IMR-90 (cell line): ENCODE results near the gene SEC24D. TPM values are rescaled to one million over a fixed set of nuclear protein-coding genes. Genes with fewer than 3 reads are reported as not detected.
A peak's percentile ranks its signal among the peaks of the same experiment; 100 is the strongest.

Experiments used
- ATAC-seq: fragments of 200-7000 bp; cut with Tn5 transposase; 2 replicates; pipeline ENCODE4 v1.9.1; 2020; ENCODE audit warnings: low read depth, mild to moderate bottlenecking, moderate library complexity
- BruUV-seq: library from RNA; stranded (reverse); fragments of 400-500 nt; replicated peaks from 2 replicates; lab custom pipeline; 2021; lab: Mats Ljungman, UMichigan
- CTCF ChIA-PET: fragments of 300-600 bp; formaldehyde crosslinking; extraction: SDS; loops from one replicate; lab custom pipeline; 2021; ENCODE audit warnings: antibody characterized with exemption; lab: Yijun Ruan, JAX
- POLR2A ChIA-PET: fragments of 300-600 bp; sonication (Branson Sonifier 250); formaldehyde crosslinking; loops from one replicate; lab custom pipeline; 2022; ENCODE audit warnings: antibody characterized with exemption; ENCODE audit not compliant: unreplicated experiment; lab: Charles Lee
- DNase-seq: peaks from one replicate; pipeline ENCODE4 v3.0.0; 2013
- H2AFZ ChIP-seq: replicated peaks from 2 replicates; pipeline ENCODE3; 2013; ENCODE audit warnings: low read length, mild to moderate bottlenecking; ENCODE audit not compliant: poor library complexity
- H2AK5ac ChIP-seq: 2 replicates; pipeline ENCODE4 v1.6.1; 2013; ENCODE audit warnings: low read depth, low read length, inconsistent platforms
- H2AK9ac ChIP-seq: replicated peaks from 2 replicates; pipeline ENCODE3; 2013; ENCODE audit warnings: mild to moderate bottlenecking, low read depth, low read length, moderate library complexity; ENCODE audit not compliant: poor library complexity
- H2BK120ac ChIP-seq: 2 replicates; pipeline ENCODE4 v1.6.1; 2013; ENCODE audit warnings: low read depth, low read length, inconsistent platforms
- H2BK15ac ChIP-seq: 3 replicates; pipeline ENCODE4 v1.6.1; 2013; ENCODE audit warnings: low read depth, low read length, inconsistent platforms
- H2BK20ac ChIP-seq: 2 replicates; pipeline ENCODE4 v1.6.1; 2013; ENCODE audit warnings: low read depth, mild to moderate bottlenecking, inconsistent platforms, low read length, moderate library complexity
- H2BK5ac ChIP-seq: 2 replicates; pipeline ENCODE4 v1.6.1; 2013; ENCODE audit warnings: mild to moderate bottlenecking, low read depth, low read length, inconsistent platforms; ENCODE audit not compliant: poor library complexity, severe bottlenecking
- H3K14ac ChIP-seq: replicated peaks from 2 replicates; pipeline ENCODE4 v1.6.1; 2013; ENCODE audit warnings: low read depth, low read length, inconsistent platforms
- H3K18ac ChIP-seq: 2 replicates; pipeline ENCODE4 v1.6.1; 2013; ENCODE audit warnings: low read depth, low read length, control low read depth
- H3K23ac ChIP-seq: 2 replicates; pipeline ENCODE4 v1.6.1; 2013; ENCODE audit warnings: low read depth, low read length, inconsistent platforms
- H3K27ac ChIP-seq: 2 replicates; pipeline ENCODE4 v1.5.1; 2013; ENCODE audit warnings: mild to moderate bottlenecking, control low read depth, low read length; ENCODE audit not compliant: insufficient read depth
- H3K27me3 ChIP-seq: 2 replicates; pipeline ENCODE4 v1.6.1; 2013; ENCODE audit warnings: low read length; ENCODE audit not compliant: control insufficient read depth, insufficient read depth
- H3K36me3 ChIP-seq: 2 replicates; pipeline ENCODE4 v1.6.1; 2013; ENCODE audit warnings: low read length, mixed read lengths; ENCODE audit not compliant: control insufficient read depth, insufficient read depth
- H3K4ac ChIP-seq: 2 replicates; pipeline ENCODE4 v1.6.1; 2013; ENCODE audit warnings: low read depth, low read length, inconsistent platforms
- H3K4me1 ChIP-seq: 2 replicates; pipeline ENCODE4 v1.6.1; 2013; ENCODE audit warnings: low read length, mixed read lengths; ENCODE audit not compliant: control insufficient read depth, insufficient read depth
- H3K4me2 ChIP-seq: 2 replicates; pipeline ENCODE4 v1.6.1; 2013; ENCODE audit warnings: low read depth, mild to moderate bottlenecking, control low read depth, low read length, moderate library complexity
- H3K4me3 ChIP-seq: 2 replicates; pipeline ENCODE4 v1.5.1; 2013; ENCODE audit warnings: low read depth, mild to moderate bottlenecking, control low read depth, low read length, moderate library complexity; ENCODE audit not compliant: insufficient read depth
- H3K56ac ChIP-seq: 2 replicates; pipeline ENCODE4 v1.6.1; 2013; ENCODE audit warnings: low read length, inconsistent platforms; ENCODE audit not compliant: insufficient read depth; ENCODE audit errors: extremely low read depth
- H3K79me1 ChIP-seq, 2 experiments: 2 replicates each; pipeline ENCODE4 v1.6.1; 2013; ENCODE audit warnings: low read length in 2 of 2, inconsistent platforms in 1 of 2, low read depth in 1 of 2
- H3K9ac ChIP-seq: 2 replicates; pipeline ENCODE4 v1.6.1; 2013; ENCODE audit warnings: low read depth, low read length, control low read depth
- H3K9me1 ChIP-seq: 2 replicates; pipeline ENCODE4 v1.6.1; 2013; ENCODE audit warnings: low read length, inconsistent platforms; ENCODE audit not compliant: insufficient read depth
- H3K9me3 ChIP-seq: 2 replicates; pipeline ENCODE4 v1.6.1; 2013; ENCODE audit warnings: low read length; ENCODE audit not compliant: control insufficient read depth, insufficient read depth
- H4K20me1 ChIP-seq: 2 replicates; pipeline ENCODE4 v1.6.1; 2013; ENCODE audit warnings: low read length, inconsistent platforms; ENCODE audit not compliant: insufficient read depth
- H4K5ac ChIP-seq: 2 replicates; pipeline ENCODE4 v1.6.1; 2013; ENCODE audit warnings: mild to moderate bottlenecking, low read depth, low read length, control low read depth
- H4K8ac ChIP-seq, 2 experiments: 2 replicates each; pipeline ENCODE4 v1.6.1; 2013; ENCODE audit warnings: low read depth in 2 of 2, low read length in 2 of 2, control low read depth in 1 of 2, inconsistent platforms in 1 of 2
- H4K91ac ChIP-seq: 2 replicates; pipeline ENCODE4 v1.6.1; 2013; ENCODE audit warnings: low read depth, low read length, inconsistent platforms; ENCODE audit not compliant: insufficient read depth
- BHLHE40 ChIP-seq: fragments of 150-350 bp; IDR thresholded peaks from 2 replicates; pipeline ENCODE4 v1.6.1; 2016; ENCODE audit warnings: mild to moderate bottlenecking, low read depth, low read length
- CHD1 ChIP-seq: IDR thresholded peaks from 2 replicates; pipeline ENCODE4 v1.6.1; 2012; ENCODE audit warnings: low read depth, low read length, improper control_type of control experiment
- ELK1 ChIP-seq: fragments of 150-350 bp; IDR thresholded peaks from 2 replicates; pipeline ENCODE4 v1.6.1; 2016; ENCODE audit warnings: low read depth, mild to moderate bottlenecking, low read length, moderate library complexity, borderline replicate concordance
- MXI1 ChIP-seq: IDR thresholded peaks from 2 replicates; pipeline ENCODE4 v1.6.1; 2012; ENCODE audit warnings: low read depth, mild to moderate bottlenecking, low read length, moderate library complexity, borderline replicate concordance
- NFE2L2 ChIP-seq: fragments of 150-350 bp; IDR thresholded peaks from 2 replicates; pipeline ENCODE4 v1.6.1; 2016; ENCODE audit warnings: low read depth, mild to moderate bottlenecking, low read length
- POLR2A ChIP-seq: IDR thresholded peaks from 2 replicates; pipeline ENCODE4 v1.6.1; 2012; ENCODE audit warnings: mild to moderate bottlenecking, low read depth, low read length
- RCOR1 ChIP-seq: IDR thresholded peaks from 2 replicates; pipeline ENCODE4 v1.6.1; 2012; ENCODE audit warnings: mild to moderate bottlenecking, low read length, improper control_type of control experiment; ENCODE audit not compliant: insufficient replicate concordance
- RFX5 ChIP-seq: IDR thresholded peaks from 2 replicates; pipeline ENCODE4 v1.8.0; 2012; ENCODE audit warnings: low read depth, mild to moderate bottlenecking, low read length, moderate library complexity
- WGBS, 2 experiments: methylation state at CpG; one replicate each; pipeline versions ENCODE4 v1.1.5 to v1.1.7; 2013; ENCODE audit warnings: missing lambda C conversion rate in 2 of 2; ENCODE audit not compliant: insufficient read length in 1 of 2; ENCODE audit errors: extremely low coverage in 2 of 2; 5-methylcytosine and 5-hydroxymethylcytosine counted together
- dilution Hi-C: fragments of 300-500 bp; cut with HindIII; formaldehyde crosslinking; loops from one replicate; pipeline ENCODE4 v1.14.3; 2018; ENCODE audit warnings: low sequenced_read_pairs; ENCODE audit not compliant: unreplicated experiment
- in situ Hi-C: fragments of 300-500 bp; cut with MboI; formaldehyde crosslinking; loops from 3 replicates; pipeline ENCODE4 v1.14.3; 2019; ENCODE audit warnings: low sequenced_read_pairs, inconsistent platforms, mixed read lengths
- intact Hi-C: fragments of 100-400 bp; cut with micrococcal nuclease; formaldehyde crosslinking; loops from 2 replicates; pipeline ENCODE4 v1.10.0; 2022
- polyA plus RNA-seq, 3 experiments: library from polyadenylated mRNA; depleted of rRNA; stranded (reverse); fragments of >200 nt; gene quantifications; 2 replicates each; pipeline ENCODE4 v1.2.3, GENCODE V29; 2012; ENCODE audit warnings: low replicate concordance in 1 of 3
- total RNA-seq: library from RNA; depleted of rRNA; stranded (reverse); fragments of >200 nt; gene quantifications from 2 replicates; pipeline ENCODE4 v1.2.3, GENCODE V29; 2012

The SEC24D gene
- total and polyA plus RNA-seq, 2 of the 4 experiments (the other 2 are of a cell fraction): 93.2 to 111 TPM

- in situ Hi-C loops: no loop called here
- DNase-seq (no peak), ATAC-seq (no peak)
- Histone ChIP-seq H4K5ac (peak overlapping the region; percentile 35; the same call in 1 of the 2 replicates), H3K27me3 (no peaks in the 10 kb centered on the region), H4K91ac (peak overlapping the region; percentile 21), H3K23ac (peak overlapping the region; percentile 26; the same call in 1 of the 2 replicates), H3K18ac (peak overlapping the region; percentile 42; the same call in 1 of the 2 replicates), H3K9me1 (peaks cover 27% of the 10 kb centered on the region), H3K27ac (peak overlapping the region; percentile 74), H3K56ac (no peak overlapping the region; the same call in 1 of the 2 replicates), H3K4me2 (no peak overlapping the region), H2AK5ac (peak overlapping the region; percentile 69; the same call in 1 of the 2 replicates), H2BK15ac (no peak overlapping the region), H3K14ac (peak overlapping the region; percentile 17; the same call in 1 of the 2 replicates), H3K79me1 (peaks cover 43 to 78% of the 10 kb centered on the region in 2 experiments), H2AFZ (no peak overlapping the region), H2BK5ac (peak overlapping the region; percentile 56), H2AK9ac (peak overlapping the region; percentile 0), H3K4me1 (peaks cover 25% of the 10 kb centered on the region), H2BK120ac (peak overlapping the region; percentile 62), H3K4me3 (no peak overlapping the region), H2BK20ac (peak overlapping the region; percentile 27; the same call in 1 of the 2 replicates), H3K36me3 (peaks cover 64% of the 10 kb centered on the region), H4K20me1 (peaks cover 67% of the 10 kb centered on the region), H3K4ac (peak overlapping the region; percentile 74), H3K9ac (no peak overlapping the region), H3K9me3 (no peaks in the 10 kb centered on the region), H4K8ac (peak overlapping the region; percentile 16 to 53; a peak in 2 of 4 replicates)
- ChIA-PET POLR2A (no interaction called here), CTCF (no interaction called here)
- TF ChIP-seq NFE2L2 (no peak), POLR2A (no peak), RCOR1 (no peak), ELK1 (no peak), CHD1 (no peak), MXI1 (no peak), BHLHE40 (no peak), RFX5 (no peak)
- BruUV-seq: no TSS peak
- WGBS, 2 experiments: no CpG with 5 or more reads among the region's 3 CpGs
- dilution Hi-C loops: no loop called here
- intact Hi-C loops: no loop called here
Measured at GRCh38 chr4:118811832-118812231, 24.1 kb downstream of the SEC24D start.
